GM12878 (cell line): Measurements from ENCODE around the gene ADRA2B. TPM values are rescaled to one million over a fixed set of nuclear protein-coding genes. Genes with fewer than 3 reads are reported as not detected.

Experiments used
- ATF3 ChIP-seq: IDR thresholded peaks from 2 replicates; pipeline ENCODE4 v1.6.1; 2011; ENCODE audit warnings: low read depth, mild to moderate bottlenecking, low read length, moderate library complexity, borderline replicate concordance; ENCODE audit errors: extremely low read depth
- CEBPZ ChIP-seq: fragments of 150-350 bp; IDR thresholded peaks from 2 replicates; pipeline ENCODE4 v1.6.1; 2016; ENCODE audit warnings: low read depth, low read length
- CHD4 ChIP-seq: fragments of 200-600 bp; sonication (generic); IDR thresholded peaks from 2 replicates; pipeline ENCODE4 v1.6.1; 2016; ENCODE audit warnings: mild to moderate bottlenecking
- E4F1 ChIP-seq: fragments of 450-650 bp; IDR thresholded peaks from 2 replicates; pipeline ENCODE4 v1.6.1; 2018; ENCODE audit warnings: borderline replicate concordance, mild to moderate bottlenecking; ENCODE audit not compliant: partially characterized antibody
- ELK1 ChIP-seq: IDR thresholded peaks from 2 replicates; pipeline ENCODE4 v1.6.1; 2012; ENCODE audit warnings: low read depth, low read length, improper control_type of control experiment
- LARP7 ChIP-seq: fragments of 450-650 bp; IDR thresholded peaks from 2 replicates; pipeline ENCODE4 v1.6.1; 2017; ENCODE audit warnings: mild to moderate bottlenecking
- NR2C2 ChIP-seq: IDR thresholded peaks from 2 replicates; pipeline ENCODE4 v1.6.1; 2011; ENCODE audit warnings: borderline replicate concordance, low read depth; ENCODE audit not compliant: control insufficient read depth, insufficient read length
- PRDM15 ChIP-seq: fragments of 450-650 bp; formaldehyde crosslinking; IDR thresholded peaks from 2 replicates; pipeline ENCODE4 v1.4.0; 2020; ENCODE audit warnings: mild to moderate bottlenecking, moderate library complexity
- RUNX3 ChIP-seq: IDR thresholded peaks from 2 replicates; pipeline ENCODE4 v1.6.1; 2012; ENCODE audit warnings: low read length, inconsistent platforms
- SMAD5 ChIP-seq: IDR thresholded peaks from 2 replicates; pipeline ENCODE4 v1.6.1; 2016; ENCODE audit warnings: antibody characterized with exemption, low read depth
- SP1 ChIP-seq: IDR thresholded peaks from one replicate; pipeline ENCODE4 v1.6.1; 2011; ENCODE audit warnings: low read depth, low read length
- SUPT20H ChIP-seq: IDR thresholded peaks from 2 replicates; pipeline ENCODE4 v1.6.1; 2011; ENCODE audit warnings: low read depth, mild to moderate bottlenecking, low read length, moderate library complexity, borderline replicate concordance; ENCODE audit not compliant: control insufficient read depth
- TARDBP ChIP-seq: IDR thresholded peaks from 2 replicates; pipeline ENCODE4 v1.6.1; 2016; ENCODE audit warnings: borderline replicate concordance
- ZNF217 ChIP-seq: fragments of 450-650 bp; IDR thresholded peaks from 2 replicates; pipeline ENCODE4 v1.6.1; 2017; ENCODE audit warnings: antibody characterized with exemption, mild to moderate bottlenecking
- polyA plus RNA-seq, 11 experiments: library from polyadenylated mRNA; depleted of rRNA in 4 of 11; unstranded in 6 of 11; stranded (reverse) in 5 of 11; fragments of >200 nt; fragmentation: Nextera tagmentation in 4 of 11; fragmentation: Illumina TruSeq in 1 of 11; extraction: Ambion mirVana in 4 of 11; extraction: Trizol in 1 of 11; gene quantifications; 1 replicate in 1 of 11; 2 replicates in 10 of 11; pipeline versions ENCODE4 v1.2.1 to v1.2.3, GENCODE V29; 2011 to 2016; ENCODE audit warnings: inconsistent platforms in 2 of 11, missing spikeins in 2 of 11, low read depth in 1 of 11
- total RNA-seq, 4 experiments: library from RNA; depleted of rRNA in 3 of 4; stranded (reverse); fragments of >200 nt in 3 of 4; fragmentation: Illumina TruSeq in 1 of 4; extraction: Trizol in 1 of 4; gene quantifications; 2 replicates each; pipeline versions ENCODE4 v1.2.1 to v1.2.3, GENCODE V29; 2013 to 2021

ADRA2B gene
- total and polyA plus RNA-seq, 10 of the 15 experiments (the other 5 are each of a cell fraction or from before 2014, with no cell fraction given): 0.01 to 0.10 (median 0.04) TPM; not detected in 6

- TF ChIP-seq CHD4 (no peak), ATF3 (no peak), SMAD5 (peak; percentile 72), CEBPZ (no peak), E4F1 (no peak), SUPT20H (no peak), RUNX3 (no peak), PRDM15 (no peak), TARDBP (0 out of 2 replicates have a peak, but pooled peaks have one; percentile 24), LARP7 (peak; percentile 77), SP1 (peak; percentile 91), ELK1 (peak; percentile 62; the same call in 1 of the 2 replicates), ZNF217 (no peak), NR2C2 (no peak)
These were observed 41.5 kb upstream of the ADRA2B start (continued) for GRCh38 chr2:96157649-96158553.
